Embryonic facial prominence (tissue), 1 donor: Measurements from ENCODE around the gene TMCC3.
A peak's percentile ranks its signal among the peaks of the same experiment; 100 is the strongest.

Experiments used
- DNase-seq: peaks from one replicate; pipeline ENCODE4 v3.0.0-alpha.2; 2016; ENCODE audit errors: extremely low spot score

TMCC3 gene

GRCh38 chr12:94532490-94533422 is 117.6 kb downstream of the TMCC3 start:
- DNase-seq, result peak; percentile 53

DNA sequence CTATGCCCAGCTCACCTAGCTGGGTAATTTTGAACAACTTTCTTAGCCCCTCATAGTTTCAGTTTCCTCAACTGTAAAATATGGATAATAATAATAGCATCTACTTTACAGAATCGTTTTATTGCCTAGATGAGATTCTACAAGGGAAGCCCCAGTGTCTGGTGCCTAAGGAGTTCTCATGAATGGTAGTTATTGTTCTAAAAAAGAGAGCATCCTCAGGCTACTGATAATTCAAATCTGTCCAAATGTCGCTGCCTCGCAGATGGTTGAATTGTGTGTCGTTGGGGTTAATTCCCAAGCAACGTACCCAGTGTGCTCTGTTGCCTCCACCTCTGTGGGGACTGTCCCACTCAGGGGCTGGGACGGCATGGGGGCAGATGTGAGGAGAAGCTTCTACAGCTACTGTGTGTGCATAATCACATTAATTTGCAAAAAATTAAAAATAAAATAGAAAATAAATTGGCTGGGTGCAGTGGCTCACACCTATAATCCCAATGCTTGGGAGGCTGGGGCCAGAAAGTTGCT is 119.1 kb downstream of the TMCC3 start:
- no peak for DNase-seq

DNA sequence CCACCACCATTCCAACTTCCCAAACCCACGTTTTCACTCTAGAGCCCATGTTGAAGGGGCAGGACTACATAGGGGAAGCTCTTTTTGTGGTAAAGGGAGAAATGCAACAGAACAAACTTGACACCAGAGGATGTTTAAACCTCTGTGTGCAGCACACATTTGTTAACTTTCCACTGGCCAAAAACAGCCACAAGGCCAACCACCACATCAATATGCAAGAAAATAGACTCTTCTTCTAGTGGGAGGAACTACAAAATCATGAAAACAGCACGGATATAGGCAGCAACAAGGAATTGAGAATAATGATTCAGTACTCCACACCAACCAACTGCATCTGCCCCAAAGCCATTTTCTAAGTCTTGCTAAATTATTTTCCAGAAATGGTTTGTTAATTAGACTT is 124.4 kb downstream of the TMCC3 start:
- no peak for DNase-seq
